ENCODE measurements around the gene GRIA4.

- no peak for TF ChIP-seq CTCF (conservative IDR thresholded peaks at IDR 0.05 in 1 of 2, IDR thresholded peaks at IDR 0.05 in 1 of 2; ENCODE audit: extremely low read depth in 1 of 2, insufficient read depth in 1 of 2, low read depth in 1 of 2, low read length in 2 of 2)
- TF ChIP-seq EZH2 (IDR thresholded peaks at IDR 0.05; ENCODE audit: borderline replicate concordance, low read length): no peak
Observed at GRCh38 chr11:105781807-105782206, 171.9 kb downstream of the GRIA4 start.

Measured in mammary epithelial cell (primary cell).